Stimulated activated CD4-positive, alpha-beta T cell treated with anti-CD3 and anti-CD28 coated beads, Interleukin-15, amount 100 ng/mL, for 1 hour (primary cell): ENCODE data around the gene CCDC112.
A peak's percentile ranks its signal among the peaks of the same experiment; 100 is the strongest.
"Not testable (repeated sequence)": the region's sequence is repeated elsewhere in the genome, so short reads cannot be mapped to it uniquely, and the experiment has no call there.

Experiments
- DNase-seq, 2 donors: peaks; one replicate each; pipeline ENCODE4 v3.0.0-alpha.2; 2020; ENCODE audit warnings: low read depth in 1 of 2, low spot score in 1 of 2

Gene CCDC112

GRCh38 chr5:115296124-115297022, at the start of gene CCDC112:
CCDC112 (minus strand) TSS chr5:115296654; CDS start chr5:115296543, 111 bp downstream.
- peak; percentile 56 to 73 for DNase-seq

- DNase-seq = no peak
Observed at GRCh38 chr5:115345344-115345743, 48.9 kb upstream of the CCDC112 start.

- DNase-seq = no peak
Observed at GRCh38 chr5:115343855-115344254, 47.4 kb upstream of the CCDC112 start.

DNA sequence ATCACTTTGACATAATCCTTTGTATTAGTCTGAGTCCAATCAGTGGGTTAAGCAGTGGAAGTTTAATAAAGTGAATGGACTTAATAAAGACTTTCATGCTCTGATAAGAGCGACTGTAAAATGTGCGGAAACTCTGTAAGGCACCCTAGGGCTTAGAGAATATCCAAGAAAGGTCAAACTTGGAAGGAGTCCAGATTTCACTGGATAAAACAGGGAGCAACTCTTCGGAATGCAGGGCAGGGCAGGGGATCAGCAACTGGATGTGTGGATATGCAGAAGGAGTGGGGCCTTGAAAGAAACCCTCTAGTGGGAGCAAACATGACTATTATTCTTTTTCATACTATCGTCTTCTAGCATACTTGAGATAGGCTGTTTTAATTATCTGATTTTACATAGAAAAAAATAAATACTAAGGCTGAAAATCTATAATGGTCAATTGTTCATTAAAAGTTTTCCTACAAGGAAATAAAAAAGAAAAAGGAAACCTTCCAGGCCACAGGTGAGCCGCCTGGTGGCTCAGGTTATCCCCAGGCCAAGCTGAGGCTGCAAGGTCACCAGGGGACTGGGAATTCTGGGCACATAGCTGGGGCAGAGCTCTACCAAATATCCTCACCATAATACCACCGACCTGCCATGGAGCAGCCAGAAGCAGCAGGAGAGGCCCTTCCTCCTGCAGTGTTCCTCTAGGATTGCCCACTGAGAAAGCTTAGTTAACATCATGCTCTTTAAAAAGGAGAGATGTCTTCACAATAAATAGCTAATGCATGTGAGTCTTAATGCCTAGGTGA, 46.3 kb upstream of the CCDC112 start:
- DNase-seq = no peak

DNA sequence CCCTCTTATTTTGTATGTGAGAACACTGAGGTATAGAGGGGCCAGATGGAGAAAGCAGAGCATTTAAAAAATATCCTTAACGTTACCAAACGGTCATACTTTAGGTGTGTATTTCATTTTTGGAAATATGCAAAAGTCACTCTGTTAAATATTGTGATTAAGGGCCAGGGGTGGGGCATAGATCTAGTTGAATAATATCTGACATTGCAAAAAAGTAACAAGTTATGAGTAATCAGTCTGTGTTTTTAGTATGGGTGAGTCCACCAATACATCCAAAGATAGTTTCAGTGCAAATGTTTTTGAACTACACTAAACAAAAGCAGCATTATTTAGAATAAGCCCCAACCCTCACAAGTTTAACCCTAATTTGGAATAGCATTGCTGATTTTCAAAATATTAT, 45.3 kb upstream of the CCDC112 start:
- no peak for DNase-seq

- no peak for DNase-seq
Observed at GRCh38 chr5:115338851-115339250, 42.4 kb upstream of the CCDC112 start.

DNA sequence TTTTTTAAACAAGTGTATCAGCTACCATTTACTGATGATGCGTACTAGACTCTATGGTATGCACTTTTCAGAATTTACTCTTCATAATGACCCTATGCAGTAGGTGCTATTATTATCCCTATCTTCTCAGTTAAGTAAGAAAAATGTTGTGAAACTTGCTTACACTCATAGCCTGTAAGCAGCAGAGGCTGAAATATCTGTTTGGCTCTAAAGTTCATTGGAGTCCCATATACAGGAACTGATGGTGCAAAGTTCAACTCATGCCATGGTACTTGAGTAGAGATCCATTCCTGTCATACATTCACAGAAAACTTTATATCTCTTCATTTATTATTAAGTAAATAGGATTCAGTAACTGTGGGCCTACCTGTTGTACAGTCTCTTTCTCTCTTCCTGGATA, 41.4 kb upstream of the CCDC112 start:
- DNase-seq = no peak

GRCh38 chr5:115336964-115337363, 40.5 kb upstream of the CCDC112 start:
- no peak for DNase-seq

DNA sequence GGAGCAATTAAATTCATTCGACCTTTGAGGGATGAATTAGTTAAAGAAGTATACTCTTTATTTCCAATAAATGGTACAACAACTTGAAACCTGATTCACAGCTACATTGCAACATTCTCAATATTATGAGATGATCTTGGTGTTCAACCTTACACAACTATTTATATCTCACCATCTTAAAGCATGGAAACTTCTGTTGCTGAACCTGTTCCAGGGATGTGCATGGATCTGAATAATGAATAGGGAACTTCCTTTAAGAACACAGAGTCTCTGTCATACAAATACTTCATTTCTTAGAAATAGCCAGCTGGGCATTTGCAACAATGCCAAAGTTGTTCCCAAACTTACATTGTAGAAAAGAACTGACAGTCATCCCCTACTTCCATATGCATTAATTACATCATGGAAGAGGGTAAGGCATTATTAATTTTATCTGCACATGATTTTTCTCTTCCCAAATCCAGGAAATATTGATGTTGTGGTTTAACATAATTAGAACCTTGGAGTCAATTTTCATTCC, 39.8 kb upstream of the CCDC112 start:
- DNase-seq = no peak

- no peak for DNase-seq
Observed at GRCh38 chr5:115335301-115335700, 38.8 kb upstream of the CCDC112 start.

GRCh38 chr5:115333164-115333563, 36.7 kb upstream of the CCDC112 start:
- no peak for DNase-seq

DNA sequence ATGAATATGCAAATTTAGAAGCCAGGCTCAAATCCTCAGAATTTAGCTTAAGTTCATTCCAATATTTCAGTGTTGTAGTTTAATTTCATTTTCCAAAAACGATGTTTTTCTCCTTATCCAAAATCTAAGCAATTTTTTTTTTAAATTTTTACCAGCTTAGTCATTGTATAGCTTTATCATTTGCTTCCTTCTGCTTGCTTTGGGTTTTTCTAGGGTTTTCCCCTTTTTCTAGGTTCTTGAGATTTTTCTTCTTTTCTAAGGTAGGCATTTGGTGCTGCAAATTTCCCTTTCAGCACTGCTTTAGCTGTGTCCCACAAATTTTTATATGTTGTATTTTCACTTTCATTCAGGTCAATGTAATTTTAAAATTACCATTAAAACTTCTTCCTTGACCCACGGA, 34.4 kb upstream of the CCDC112 start:
- no peak for DNase-seq

DNA sequence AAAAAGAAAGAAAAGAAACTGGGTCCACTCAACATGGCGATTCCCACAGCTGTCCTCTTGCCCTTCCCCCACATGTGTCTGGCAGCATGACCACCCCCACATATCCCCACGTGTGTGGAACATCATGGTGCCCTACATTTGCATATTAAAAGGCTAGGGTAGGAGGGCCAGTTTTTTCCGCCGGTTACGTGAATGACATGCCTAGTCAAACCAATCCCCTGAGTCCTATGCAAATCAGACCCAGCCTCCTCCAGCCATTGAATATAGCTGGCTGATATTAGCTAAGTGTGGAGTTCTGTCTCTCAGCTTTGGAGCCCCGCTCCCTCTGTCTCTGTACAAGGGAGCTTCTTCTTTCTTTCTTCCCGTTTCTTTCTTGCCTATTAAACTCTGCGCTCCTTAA, 33.0 kb upstream of the CCDC112 start:
- no peak for DNase-seq

- DNase-seq = not testable (repeated sequence)
Observed at GRCh38 chr5:115328617-115329274, 32.3 kb upstream of the CCDC112 start.

DNA sequence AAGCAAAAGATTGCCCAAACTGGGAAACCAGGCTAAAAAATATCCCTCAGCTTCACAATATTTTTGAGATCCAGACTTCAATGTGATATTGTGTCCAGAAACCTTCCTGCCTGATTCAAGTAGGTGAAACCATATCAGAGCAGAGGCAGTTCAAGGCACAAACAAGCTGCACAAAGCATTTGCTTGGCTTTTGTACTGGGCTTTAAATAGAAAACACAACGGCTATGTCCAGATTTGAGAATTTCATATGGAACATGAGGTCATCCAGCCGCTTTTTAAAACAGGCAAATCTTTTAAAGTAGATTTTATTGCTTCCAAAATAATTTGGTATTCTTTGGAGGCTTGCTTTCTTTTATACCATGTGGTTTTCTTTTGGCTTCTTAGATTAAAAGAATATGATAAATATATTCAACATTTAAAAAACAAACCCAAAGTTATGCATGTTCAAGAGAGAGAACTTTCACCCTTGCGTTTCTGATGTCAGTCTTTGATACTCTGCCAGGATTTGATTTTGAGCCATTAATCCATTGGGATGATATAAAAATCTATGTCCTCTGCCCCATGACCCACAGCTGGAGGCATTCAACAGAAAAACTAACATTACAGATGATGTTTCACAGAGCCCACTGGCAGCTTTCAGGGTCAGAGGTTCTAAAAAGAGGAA, 29.0 kb upstream of the CCDC112 start:
- no peak for DNase-seq

GRCh38 chr5:115324021-115324420, 27.6 kb upstream of the CCDC112 start:
- no peak for DNase-seq

- DNase-seq = no peak
Observed at GRCh38 chr5:115322729-115323128, 26.3 kb upstream of the CCDC112 start.

- no peak for DNase-seq
Observed at GRCh38 chr5:115321309-115321708, 24.9 kb upstream of the CCDC112 start.

DNA sequence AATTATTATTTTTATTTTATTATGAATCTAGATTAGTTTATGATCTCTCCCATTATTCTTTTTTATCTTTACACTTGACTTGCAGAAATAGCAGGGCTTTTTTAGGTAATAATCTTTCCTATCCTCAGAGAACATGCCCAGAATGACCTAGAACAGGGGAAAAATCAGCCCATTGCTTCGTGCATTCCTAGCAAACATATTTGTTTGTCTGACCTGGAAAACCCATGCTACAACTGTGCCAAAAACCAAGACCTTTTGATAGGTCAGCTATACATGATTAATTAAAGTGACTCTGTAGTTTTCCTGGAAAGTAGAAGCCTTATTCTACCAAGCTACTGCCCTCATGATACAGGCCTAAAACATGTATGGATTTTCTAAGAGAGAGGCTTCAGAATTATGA, 24.1 kb upstream of the CCDC112 start:
- no peak for DNase-seq

DNA sequence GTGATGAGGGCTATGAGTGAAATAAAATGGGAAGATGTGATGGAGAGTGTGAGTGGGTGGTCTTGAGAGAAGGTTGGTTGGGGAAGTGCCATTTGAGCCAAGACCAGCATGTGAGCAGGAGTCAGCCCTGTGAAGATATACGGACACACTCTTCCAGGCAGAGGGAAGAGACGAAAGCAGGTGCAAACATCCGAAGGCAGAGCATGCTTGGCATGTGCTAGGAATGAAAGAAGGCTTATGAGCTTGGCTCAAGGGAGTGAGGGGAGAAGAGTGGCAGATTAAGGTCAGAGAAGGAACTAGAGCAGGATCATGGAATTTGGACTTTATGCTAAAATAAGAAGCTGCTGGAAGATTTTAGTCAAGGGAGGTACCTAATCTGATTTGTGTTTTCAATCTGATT, 23.6 kb upstream of the CCDC112 start:
- DNase-seq = no peak

DNA sequence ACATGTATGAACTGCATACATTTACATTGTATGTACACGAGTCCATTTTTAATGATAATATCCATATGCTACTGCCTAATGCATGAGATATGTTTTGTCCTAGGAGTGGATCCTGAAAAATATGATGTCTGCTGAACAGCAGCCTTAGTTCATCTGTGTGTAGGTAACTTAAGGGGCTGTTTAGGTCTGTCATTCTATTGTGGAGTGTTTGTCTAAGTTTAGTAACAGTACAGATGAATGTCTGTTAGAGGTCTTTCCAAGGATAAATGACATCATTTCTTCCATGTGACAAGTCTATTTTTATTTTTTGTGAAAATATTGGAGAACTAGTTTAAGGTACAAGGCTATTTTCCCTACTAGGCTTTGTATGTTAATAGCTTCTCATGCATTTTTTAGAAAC, 22.6 kb upstream of the CCDC112 start:
- DNase-seq = no peak
